ENCODE results near the gene ACYP1. TPM values are rescaled to one million over a fixed set of nuclear protein-coding genes. Genes with fewer than 3 reads are reported as not detected.

Gene ACYP1
- total and polyA plus RNA-seq, 9 of the 15 experiments (the other 6 are each of a cell fraction or from before 2014, with no cell fraction given) = 19.9 to 113 (median 52.3) TPM

- no peak overlapping the region for H3K27ac ChIP-seq (ENCODE audit: extremely low read depth, low read depth, low read length)
- H3K4me3 ChIP-seq = no peak overlapping the region
- no peaks in the 10 kb centered on the region for H4K20me1 ChIP-seq (replicated peaks; ENCODE audit: control insufficient read depth, insufficient read depth, low read length)
- ChIA-PET CTCF (ENCODE audit: low intra/inter-chr PET ratio) (no interaction called here), POLR2A (no interaction called here)
- no peaks in the 10 kb centered on the region for H3K4me1 ChIP-seq (replicated peaks in 1 of 2; ENCODE audit: control insufficient read depth in 2 of 2, insufficient read depth in 2 of 2, low read length in 2 of 2)
- 78% methylated on average over 5 of the region's 5 CpGs for WGBS (ENCODE audit: insufficient coverage, low coverage, missing lambda C conversion rate)
- H3K27me3 ChIP-seq (ENCODE audit: control insufficient read depth in 2 of 2, insufficient read depth in 2 of 2, low read length in 2 of 2) = no peaks in the 10 kb centered on the region
- DNase-seq (ENCODE audit: extremely low read depth in 1 of 4, low spot score in 3 of 4) (no peak), ATAC-seq (no peak), FAIRE-seq (no peak)
- no peak overlapping the region for H2AFZ ChIP-seq (ENCODE audit: low read depth, low read length)
- no peak overlapping the region for H3K4me2 ChIP-seq (ENCODE audit: insufficient read depth, low read length)
- no peak overlapping the region for H3K9ac ChIP-seq (ENCODE audit: insufficient read depth in 1 of 2, low read depth in 2 of 2, low read length in 2 of 2)
- TF ChIP-seq BACH1 (tag; IDR thresholded peaks at IDR 0.05) = no peak
- peak in 1 of 2 experiments; percentile 25; a peak in 2 of 4 replicates for TF ChIP-seq RAD21 (CRISPR knock-in tag; conservative IDR thresholded peaks at IDR 0.05 in 1 of 2, IDR thresholded peaks at IDR 0.05 in 1 of 2)
- TF ChIP-seq, protein P1, sequence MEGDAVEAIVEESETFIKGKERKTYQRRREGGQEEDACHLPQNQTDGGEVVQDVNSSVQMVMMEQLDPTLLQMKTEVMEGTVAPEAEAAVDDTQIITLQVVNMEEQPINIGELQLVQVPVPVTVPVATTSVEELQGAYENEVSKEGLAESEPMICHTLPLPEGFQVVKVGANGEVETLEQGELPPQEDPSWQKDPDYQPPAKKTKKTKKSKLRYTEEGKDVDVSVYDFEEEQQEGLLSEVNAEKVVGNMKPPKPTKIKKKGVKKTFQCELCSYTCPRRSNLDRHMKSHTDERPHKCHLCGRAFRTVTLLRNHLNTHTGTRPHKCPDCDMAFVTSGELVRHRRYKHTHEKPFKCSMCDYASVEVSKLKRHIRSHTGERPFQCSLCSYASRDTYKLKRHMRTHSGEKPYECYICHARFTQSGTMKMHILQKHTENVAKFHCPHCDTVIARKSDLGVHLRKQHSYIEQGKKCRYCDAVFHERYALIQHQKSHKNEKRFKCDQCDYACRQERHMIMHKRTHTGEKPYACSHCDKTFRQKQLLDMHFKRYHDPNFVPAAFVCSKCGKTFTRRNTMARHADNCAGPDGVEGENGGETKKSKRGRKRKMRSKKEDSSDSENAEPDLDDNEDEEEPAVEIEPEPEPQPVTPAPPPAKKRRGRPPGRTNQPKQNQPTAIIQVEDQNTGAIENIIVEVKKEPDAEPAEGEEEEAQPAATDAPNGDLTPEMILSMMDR (IDR thresholded peaks at IDR 0.05 in 2 of 3, conservative IDR thresholded peaks at IDR 0.05 in 1 of 3; ENCODE audit: insufficient read depth in 2 of 3, low read depth in 1 of 3, low read length in 3 of 3) = 0 out of 6 replicates have a peak, but pooled peaks of 2 of the 3 experiments have one; percentile 2 to 20
- intact Hi-C loops (cut with micrococcal nuclease) (no loop called here), in situ Hi-C loops (cut with MboI) (no loop called here)
- H3K79me2 ChIP-seq (ENCODE audit: control insufficient read depth, insufficient read depth, low read length) = no peaks in the 10 kb centered on the region
- H3K9me1 ChIP-seq (ENCODE audit: control insufficient read depth, insufficient read depth, low read length) = no peaks in the 10 kb centered on the region
- peaks cover 37% of the 10 kb centered on the region; the same call in 2 of the 3 replicates for H3K36me3 ChIP-seq (ENCODE audit: control insufficient read depth, insufficient read depth, low read length)
- no TSS peak for BruUV-seq (replicated peaks)
- H3K9me3 ChIP-seq (replicated peaks; ENCODE audit: control insufficient read depth, insufficient read depth, low read depth, low read length) = no peaks in the 10 kb centered on the region
Observed at GRCh38 chr14:75084513-75084912, 20.7 kb upstream of the ACYP1 start.
